K562 (cell line): ENCODE measurements around the gene SYNGR4. TPM values are rescaled to one million over a fixed set of nuclear protein-coding genes. Genes with fewer than 3 reads are reported as not detected.
A peak's percentile ranks its signal among the peaks of the same experiment; 100 is the strongest.

ENCODE experiments used
- ASH1L ChIP-seq: fragments of 450-650 bp; IDR thresholded peaks from 2 replicates; pipeline ENCODE4 v1.6.1; 2018; ENCODE audit warnings: borderline replicate concordance, mild to moderate bottlenecking, low read depth; ENCODE audit not compliant: partially characterized antibody
- ELF2 ChIP-seq: fragments of 250-450 bp; sonication (Bioruptor Pico); IDR thresholded peaks from 2 replicates; pipeline ENCODE4 v1.5.0; 2021; ENCODE audit warnings: mild to moderate bottlenecking
- ESRRB ChIP-seq: fragments of 250-450 bp; sonication (Bioruptor Pico); IDR thresholded peaks from 2 replicates; pipeline ENCODE4 v1.5.0; 2020; ENCODE audit warnings: mild to moderate bottlenecking, moderate library complexity, borderline replicate concordance
- EWSR1 ChIP-seq: fragments of 450-650 bp; IDR thresholded peaks from 2 replicates; pipeline ENCODE4 v1.6.1; 2018; ENCODE audit warnings: borderline replicate concordance, mild to moderate bottlenecking, low read depth, moderate library complexity; ENCODE audit not compliant: partially characterized antibody
- HLTF ChIP-seq: fragments of 450-650 bp; IDR thresholded peaks from 2 replicates; pipeline ENCODE4 v1.6.1; 2016
- ILF3 ChIP-seq: fragments of 450-650 bp; IDR thresholded peaks from 2 replicates; pipeline ENCODE4 v1.6.1; 2018; ENCODE audit warnings: antibody characterized with exemption, mild to moderate bottlenecking, moderate library complexity, borderline replicate concordance
- KDM4B ChIP-seq, 2 experiments: fragments of 450-650 bp in 1 of 2; sonication (generic) in 1 of 2; IDR thresholded peaks; 2 replicates each; pipeline ENCODE4 v1.6.1; 2016 to 2017; ENCODE audit warnings: borderline replicate concordance in 2 of 2, antibody characterized with exemption in 1 of 2, low read depth in 1 of 2, mild to moderate bottlenecking in 1 of 2
- MXD1 ChIP-seq: fragments of 250-450 bp; sonication (Bioruptor Pico); IDR thresholded peaks from 2 replicates; pipeline ENCODE4 v1.8.0; 2021; ENCODE audit warnings: borderline replicate concordance, mild to moderate bottlenecking, moderate library complexity; ENCODE audit not compliant: poor library complexity, severe bottlenecking
- POLR2G ChIP-seq: fragments of 200-400 bp; formaldehyde crosslinking; IDR thresholded peaks from 2 replicates; pipeline ENCODE4 v1.6.1; 2017; ENCODE audit warnings: low read depth, mild to moderate bottlenecking, antibody characterized with exemption, low read length, moderate library complexity
- SMAD2 ChIP-seq: fragments of 150-350 bp; IDR thresholded peaks from 2 replicates; pipeline ENCODE4 v1.6.1; 2014; ENCODE audit warnings: low read depth, mild to moderate bottlenecking, low read length
- SP1 ChIP-seq: sonication (generic); formaldehyde crosslinking; IDR thresholded peaks from 2 replicates; pipeline ENCODE4 v1.8.1; 2022; ENCODE audit warnings: mild to moderate bottlenecking, missing genetic modification reagents
- SRSF1 ChIP-seq: fragments of 200-400 bp; formaldehyde crosslinking; IDR thresholded peaks from 2 replicates; pipeline ENCODE4 v1.6.1; 2017; ENCODE audit warnings: mild to moderate bottlenecking, low read depth, low read length, moderate library complexity
- STAT5A ChIP-seq: IDR thresholded peaks from 2 replicates; pipeline ENCODE4 v1.6.1; 2012; ENCODE audit warnings: low read length, inconsistent platforms, borderline replicate concordance
- TFAP4 ChIP-seq: sonication (generic); formaldehyde crosslinking; IDR thresholded peaks from 2 replicates; pipeline ENCODE4 v1.8.0; 2022; ENCODE audit warnings: missing genetic modification reagents, mild to moderate bottlenecking, moderate library complexity, borderline replicate concordance
- THRAP3 ChIP-seq: fragments of 450-650 bp; IDR thresholded peaks from 2 replicates; pipeline ENCODE4 v1.6.1; 2016; ENCODE audit warnings: mild to moderate bottlenecking, inconsistent platforms, borderline replicate concordance
- ZBED1 ChIP-seq: IDR thresholded peaks from 2 replicates; pipeline ENCODE4 v1.6.1; 2014
- ZBTB43 ChIP-seq: sonication (generic); formaldehyde crosslinking; IDR thresholded peaks from 2 replicates; pipeline ENCODE4 v1.8.0; 2023; ENCODE audit warnings: mild to moderate bottlenecking, missing genetic modification reagents
- ZKSCAN3 ChIP-seq: fragments of 250-450 bp; sonication (Bioruptor Pico); IDR thresholded peaks from 2 replicates; pipeline ENCODE4 v1.4.0; 2020
- ZNF140 ChIP-seq: fragments of 250-450 bp; sonication (Bioruptor Pico); IDR thresholded peaks from 2 replicates; pipeline ENCODE4 v1.8.0; 2021; ENCODE audit warnings: moderate library complexity, mild to moderate bottlenecking, inconsistent platforms
- ZNF263 ChIP-seq: sonication (generic); formaldehyde crosslinking; IDR thresholded peaks from 2 replicates; pipeline ENCODE4 v1.8.0; 2022; ENCODE audit warnings: mild to moderate bottlenecking, missing genetic modification reagents, borderline replicate concordance
- ZNF551 ChIP-seq: fragments of 250-450 bp; sonication (Bioruptor Pico); IDR thresholded peaks from 2 replicates; pipeline ENCODE4 v1.5.0; 2021; ENCODE audit warnings: mild to moderate bottlenecking, moderate library complexity
- ZNF699 ChIP-seq: fragments of 250-450 bp; sonication (Bioruptor Pico); IDR thresholded peaks from 2 replicates; pipeline ENCODE4 v1.8.0; 2021; ENCODE audit warnings: mild to moderate bottlenecking, moderate library complexity; ENCODE audit not compliant: insufficient replicate concordance
- polyA plus RNA-seq, 8 experiments: library from polyadenylated mRNA; depleted of rRNA in 4 of 8; stranded (reverse) in 5 of 8; unstranded in 3 of 8; fragments of >200 nt; fragmentation: Nextera tagmentation in 2 of 8; fragmentation: Illumina TruSeq in 1 of 8; extraction: Ambion mirVana in 2 of 8; extraction: Trizol in 1 of 8; gene quantifications; 2 replicates each; pipeline versions ENCODE4 v1.2.1 to v1.2.3, GENCODE V29; 2011 to 2014; ENCODE audit warnings: inconsistent platforms in 1 of 8, missing spikeins in 1 of 8
- total RNA-seq, 7 experiments: library from RNA; depleted of rRNA in 6 of 7; stranded (reverse); fragments of >200 nt in 6 of 7; fragmentation: Illumina TruSeq in 2 of 7; extraction: Trizol in 2 of 7; gene quantifications; 2 replicates each; pipeline versions ENCODE4 v1.2.1 to v1.2.3, GENCODE V29; 2011 to 2021; ENCODE audit warnings: low replicate concordance in 1 of 7
- TF ChIP-seq, protein P1 (sequence below): fragments of 450-650 bp; IDR thresholded peaks from 2 replicates; pipeline ENCODE4 v1.6.1; 2014; ENCODE audit warnings: low read depth, mild to moderate bottlenecking, moderate library complexity, borderline replicate concordance
- TF ChIP-seq, protein P2 (sequence below): fragments of 450-650 bp; IDR thresholded peaks from 2 replicates; pipeline ENCODE4 v1.6.1; 2016; ENCODE audit warnings: low read depth, mild to moderate bottlenecking, moderate library complexity

The SYNGR4 gene
- total and polyA plus RNA-seq, 9 of the 15 experiments (the other 6 are each of a cell fraction or from before 2014, with no cell fraction given): 0.07 to 0.14 TPM; not detected in 7

DNA sequence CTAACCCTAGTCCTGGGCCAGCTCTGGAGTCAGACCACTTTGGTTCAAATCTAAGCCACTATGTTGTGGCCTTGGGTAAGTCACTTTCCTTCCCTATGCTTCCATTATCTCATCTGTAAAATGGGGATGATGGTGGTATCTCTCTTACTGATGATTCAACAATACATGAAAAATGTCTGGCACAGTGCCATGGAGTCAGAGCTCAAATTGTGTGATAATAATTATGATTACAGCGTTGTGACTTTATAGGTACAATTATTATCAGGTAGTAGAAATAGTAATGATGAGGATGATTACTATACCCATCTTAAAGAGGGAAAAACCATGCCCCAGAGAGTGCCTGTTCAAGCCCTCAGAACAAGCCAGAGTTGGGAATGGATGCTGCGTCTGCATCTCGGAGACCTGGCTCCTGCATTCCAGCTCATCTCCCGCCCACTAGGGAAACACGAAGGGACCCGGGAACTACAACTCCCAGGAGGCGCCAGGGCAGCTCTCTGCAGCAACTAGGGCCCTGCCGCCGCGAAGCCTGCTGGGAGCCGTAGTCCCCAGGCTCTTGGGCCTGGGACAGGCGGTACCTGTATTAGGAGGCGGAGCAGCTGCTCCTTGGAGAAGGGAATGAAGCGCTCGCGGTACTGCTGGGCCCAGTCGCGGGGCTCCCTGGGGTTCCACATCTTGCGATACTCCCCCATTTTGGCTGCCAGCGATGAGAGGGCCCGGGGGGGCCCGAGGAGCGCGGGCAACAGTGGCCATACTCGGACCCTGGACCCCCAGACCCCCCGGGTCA is 1.3 kb upstream of the SYNGR4 start (continued):
- no peak for TF ChIP-seq THRAP3
- peak; percentile 85 for TF ChIP-seq SP1 (CRISPR knock-in tag)
- TF ChIP-seq POLR2G: peak; percentile 82
- peak; percentile 77; the same call in 1 of the 2 replicates for TF ChIP-seq SMAD2
- TF ChIP-seq ESRRB (CRISPR knock-in tag): no peak
- no peak for TF ChIP-seq ZNF140 (CRISPR knock-in tag)
- peak in 1 of 2 experiments; percentile 57; a peak in 1 of 4 replicates for TF ChIP-seq KDM4B (IDR thresholded peaks at IDR 0.05; ENCODE audit: borderline replicate concordance in 2 of 2, low read depth in 1 of 2)
- TF ChIP-seq MXD1 (CRISPR knock-in tag): no peak
- TF ChIP-seq STAT5A: no peak
- no peak for TF ChIP-seq ASH1L
- no peak for TF ChIP-seq ZNF551 (CRISPR knock-in tag)
- TF ChIP-seq TFAP4: peak; percentile 80; the same call in 1 of the 2 replicates
- no peak for TF ChIP-seq ELF2 (CRISPR knock-in tag)
- no peak for TF ChIP-seq ZKSCAN3 (CRISPR knock-in tag)
- TF ChIP-seq ILF3: no peak
- TF ChIP-seq ZNF263 (CRISPR knock-in tag): no peak
- no peak for TF ChIP-seq ZNF699 (CRISPR knock-in tag)
- TF ChIP-seq, protein P1, sequence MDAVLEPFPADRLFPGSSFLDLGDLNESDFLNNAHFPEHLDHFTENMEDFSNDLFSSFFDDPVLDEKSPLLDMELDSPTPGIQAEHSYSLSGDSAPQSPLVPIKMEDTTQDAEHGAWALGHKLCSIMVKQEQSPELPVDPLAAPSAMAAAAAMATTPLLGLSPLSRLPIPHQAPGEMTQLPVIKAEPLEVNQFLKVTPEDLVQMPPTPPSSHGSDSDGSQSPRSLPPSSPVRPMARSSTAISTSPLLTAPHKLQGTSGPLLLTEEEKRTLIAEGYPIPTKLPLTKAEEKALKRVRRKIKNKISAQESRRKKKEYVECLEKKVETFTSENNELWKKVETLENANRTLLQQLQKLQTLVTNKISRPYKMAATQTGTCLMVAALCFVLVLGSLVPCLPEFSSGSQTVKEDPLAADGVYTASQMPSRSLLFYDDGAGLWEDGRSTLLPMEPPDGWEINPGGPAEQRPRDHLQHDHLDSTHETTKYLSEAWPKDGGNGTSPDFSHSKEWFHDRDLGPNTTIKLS: peak; percentile 92
- TF ChIP-seq ZBED1: no peak
- no peak for TF ChIP-seq EWSR1
- no peak for TF ChIP-seq HLTF
- TF ChIP-seq, protein P2, sequence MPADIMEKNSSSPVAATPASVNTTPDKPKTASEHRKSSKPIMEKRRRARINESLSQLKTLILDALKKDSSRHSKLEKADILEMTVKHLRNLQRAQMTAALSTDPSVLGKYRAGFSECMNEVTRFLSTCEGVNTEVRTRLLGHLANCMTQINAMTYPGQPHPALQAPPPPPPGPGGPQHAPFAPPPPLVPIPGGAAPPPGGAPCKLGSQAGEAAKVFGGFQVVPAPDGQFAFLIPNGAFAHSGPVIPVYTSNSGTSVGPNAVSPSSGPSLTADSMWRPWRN: no peak
- TF ChIP-seq SRSF1: no peak
- no peak for TF ChIP-seq ZBTB43 (CRISPR knock-in tag)
